Right atrium auricular region (tissue), 2 donors: ENCODE data around the gene NID2. TPM values are rescaled to one million over a fixed set of nuclear protein-coding genes. Genes with fewer than 3 reads are reported as not detected.

Source experiments
- DNase-seq: peaks from one replicate; pipeline ENCODE4 v3.0.0-alpha.2; 2019; ENCODE audit warnings: low spot score
- H3K27ac ChIP-seq, 2 donors: fragments of 200-600 bp; sonication (generic); 1 replicate in 1 of 2; 2 replicates in 1 of 2; pipeline ENCODE4 v1.5.1; 2016 to 2019
- H3K27me3 ChIP-seq, 2 donors: fragments of 200-600 bp; sonication (generic); one replicate each; pipeline versions ENCODE4 v1.5.1 to v1.6.0; 2017 to 2019
- H3K36me3 ChIP-seq: fragments of 200-600 bp; sonication (generic); one replicate; pipeline ENCODE4 v1.5.1; 2016
- H3K4me1 ChIP-seq, 2 donors: fragments of 200-600 bp; sonication (generic); one replicate each; pipeline versions ENCODE4 v1.5.1 to v1.6.0; 2017 to 2019
- H3K4me3 ChIP-seq, 2 donors: fragments of 200-600 bp; sonication (generic); 1 replicate in 1 of 2; 2 replicates in 1 of 2; pipeline ENCODE4 v1.5.1; 2017 to 2019; ENCODE audit warnings: mild to moderate bottlenecking in 1 of 2, moderate library complexity in 1 of 2
- H3K9me3 ChIP-seq, 2 donors: fragments of 200-600 bp; sonication (generic); one replicate each; pipeline ENCODE4 v1.5.1; 2019
- CTCF ChIP-seq, 2 donors: fragments of 200-600 bp; sonication (generic); IDR thresholded peaks; one replicate each; pipeline ENCODE4 v1.5.1; 2019; ENCODE audit warnings: antibody characterized with exemption in 2 of 2
- total RNA-seq, 2 donors: library from RNA; depleted of rRNA; stranded (reverse); fragments of >200 nt; gene quantifications; one replicate each; pipeline ENCODE4 v1.1.0, GENCODE V29; 2016

The NID2 gene
- total RNA-seq, 2 donors from 2014 or later: 23.0 to 41.2 TPM

GRCh38 chr14:52006361-52006760 lies 62.5 kb downstream of the NID2 start:
- no peak for DNase-seq
- H3K4me1 ChIP-seq: peaks cover 0 to 39% of the 10 kb centered on the region in 2 donors
- H3K27me3 ChIP-seq: no peaks in the 10 kb centered on the region
- no peak for TF ChIP-seq CTCF (IDR thresholded peaks at IDR 0.05)
- H3K9me3 ChIP-seq: no peaks in the 10 kb centered on the region
- H3K27ac ChIP-seq: peak overlapping the region; percentile 17 to 50
- peaks cover 92% of the 10 kb centered on the region for H3K36me3 ChIP-seq
- no peak overlapping the region for H3K4me3 ChIP-seq

- Histone ChIP-seq H3K4me1 (peaks cover 0 to 40% of the 10 kb centered on the region in 2 donors), H3K36me3 (peaks cover 92% of the 10 kb centered on the region), H3K27ac (peak overlapping the region; percentile 41 to 50), H3K27me3 (no peaks in the 10 kb centered on the region), H3K4me3 (no peak overlapping the region), H3K9me3 (no peaks in the 10 kb centered on the region)
- DNase-seq: no peak
- no peak for TF ChIP-seq CTCF (IDR thresholded peaks at IDR 0.05)
Measured at GRCh38 chr14:52005625-52006024, 63.2 kb downstream of the NID2 start.

GRCh38 chr14:52003324-52003723 lies 65.5 kb downstream of the NID2 start:
- Histone ChIP-seq H3K36me3 (peaks cover 82% of the 10 kb centered on the region), H3K9me3 (no peaks in the 10 kb centered on the region), H3K27me3 (no peaks in the 10 kb centered on the region), H3K4me1 (peaks cover 0 to 45% of the 10 kb centered on the region in 2 donors), H3K4me3 (no peak overlapping the region), H3K27ac (peak overlapping the region; percentile 56 to 72)
- no peak for DNase-seq
- TF ChIP-seq CTCF (IDR thresholded peaks at IDR 0.05): no peak

- DNase-seq: no peak
- no peaks in the 10 kb centered on the region for H3K9me3 ChIP-seq
- H3K27me3 ChIP-seq: no peaks in the 10 kb centered on the region
- no peak overlapping the region for H3K4me3 ChIP-seq
- TF ChIP-seq CTCF (IDR thresholded peaks at IDR 0.05): no peak
- peaks cover 0 to 45% of the 10 kb centered on the region in 2 donors for H3K4me1 ChIP-seq
- H3K36me3 ChIP-seq: peaks cover 81% of the 10 kb centered on the region
- peak overlapping the region; percentile 56 to 72 for H3K27ac ChIP-seq
Measured at GRCh38 chr14:52002542-52002941, 66.3 kb downstream of the NID2 start.

GRCh38 chr14:52000696-52001095 lies 68.2 kb downstream of the NID2 start:
- Histone ChIP-seq H3K4me3 (no peak overlapping the region), H3K36me3 (peaks cover 68% of the 10 kb centered on the region), H3K27ac (no peak overlapping the region), H3K27me3 (no peaks in the 10 kb centered on the region), H3K9me3 (no peaks in the 10 kb centered on the region), H3K4me1 (peaks cover 0 to 43% of the 10 kb centered on the region in 2 donors)
- no peak for TF ChIP-seq CTCF (IDR thresholded peaks at IDR 0.05)
- no peak for DNase-seq

GRCh38 chr14:52000019-52000582 lies 68.8 kb downstream of the NID2 start:
- no peak overlapping the region for H3K4me3 ChIP-seq
- H3K27ac ChIP-seq: no peak overlapping the region
- peaks cover 66% of the 10 kb centered on the region for H3K36me3 ChIP-seq
- no peak for DNase-seq
- H3K4me1 ChIP-seq: peaks cover 0 to 38% of the 10 kb centered on the region in 2 donors
- H3K27me3 ChIP-seq: no peaks in the 10 kb centered on the region
- no peaks in the 10 kb centered on the region for H3K9me3 ChIP-seq
- TF ChIP-seq CTCF (IDR thresholded peaks at IDR 0.05): no peak
